Measurements from ENCODE around the gene FIBCD1.

The FIBCD1 gene

DNA sequence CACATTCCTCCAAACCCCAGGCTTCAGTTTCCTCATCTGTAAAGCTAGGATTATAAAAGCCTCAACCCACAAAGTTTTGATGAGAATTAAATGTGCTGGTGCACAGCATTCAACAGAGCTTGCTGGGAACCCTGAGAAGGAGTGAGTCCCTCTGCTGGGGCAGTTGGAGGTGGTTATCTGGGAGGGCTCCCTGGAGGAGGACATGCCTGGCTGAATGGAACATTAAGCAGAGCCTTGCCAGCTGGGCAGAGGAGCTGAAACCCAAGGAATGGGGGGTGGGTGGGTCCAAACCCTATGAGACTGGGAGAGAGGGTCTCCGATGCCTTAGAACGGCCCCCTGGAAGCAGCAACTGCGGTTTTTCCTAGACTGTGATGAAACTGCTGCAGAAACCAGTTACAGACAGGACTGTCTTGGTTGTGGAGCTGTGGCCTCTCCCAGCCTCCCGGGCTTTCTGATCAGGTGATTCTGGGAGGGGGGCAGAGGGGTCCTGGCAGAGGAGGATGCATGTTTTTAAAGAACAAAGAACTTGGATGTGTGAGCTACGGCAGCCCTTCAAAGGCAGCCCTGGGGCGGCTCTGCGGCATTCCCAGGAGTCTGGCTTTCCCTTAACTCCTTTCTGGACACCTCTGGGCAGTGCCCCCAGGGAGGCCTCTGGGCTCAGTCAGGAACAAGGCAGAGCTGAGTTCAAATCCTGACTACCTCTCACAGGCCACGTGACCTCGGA is 20.8 kb downstream of the FIBCD1 start:
- Histone ChIP-seq H3K36me3 (ENCODE audit: insufficient read depth) (no peaks in the 10 kb centered on the region), H3K79me2 (ENCODE audit: insufficient read depth, low read depth) (no peaks in the 10 kb centered on the region), H3K4me3 (IDR thresholded peaks at IDR 0.05; ENCODE audit: insufficient read depth, low read depth, low read length) (no peak overlapping the region), H3K9ac (no peak overlapping the region), H3K4me1 (ENCODE audit: low read depth, poor library complexity, severe bottlenecking) (no peaks in the 10 kb centered on the region), H3K4me2 (no peak overlapping the region), H2AFZ (ENCODE audit: low read depth) (no peak overlapping the region), H3K27ac (no peak overlapping the region), H4K20me1 (ENCODE audit: insufficient read depth) (no peaks in the 10 kb centered on the region), H3K27me3 (ENCODE audit: insufficient read depth, low read depth) (peaks cover 100% of the 10 kb centered on the region)
- TF ChIP-seq CTCF (conservative IDR thresholded peaks at IDR 0.05; ENCODE audit: low read depth, low read length) = no peak

DNA sequence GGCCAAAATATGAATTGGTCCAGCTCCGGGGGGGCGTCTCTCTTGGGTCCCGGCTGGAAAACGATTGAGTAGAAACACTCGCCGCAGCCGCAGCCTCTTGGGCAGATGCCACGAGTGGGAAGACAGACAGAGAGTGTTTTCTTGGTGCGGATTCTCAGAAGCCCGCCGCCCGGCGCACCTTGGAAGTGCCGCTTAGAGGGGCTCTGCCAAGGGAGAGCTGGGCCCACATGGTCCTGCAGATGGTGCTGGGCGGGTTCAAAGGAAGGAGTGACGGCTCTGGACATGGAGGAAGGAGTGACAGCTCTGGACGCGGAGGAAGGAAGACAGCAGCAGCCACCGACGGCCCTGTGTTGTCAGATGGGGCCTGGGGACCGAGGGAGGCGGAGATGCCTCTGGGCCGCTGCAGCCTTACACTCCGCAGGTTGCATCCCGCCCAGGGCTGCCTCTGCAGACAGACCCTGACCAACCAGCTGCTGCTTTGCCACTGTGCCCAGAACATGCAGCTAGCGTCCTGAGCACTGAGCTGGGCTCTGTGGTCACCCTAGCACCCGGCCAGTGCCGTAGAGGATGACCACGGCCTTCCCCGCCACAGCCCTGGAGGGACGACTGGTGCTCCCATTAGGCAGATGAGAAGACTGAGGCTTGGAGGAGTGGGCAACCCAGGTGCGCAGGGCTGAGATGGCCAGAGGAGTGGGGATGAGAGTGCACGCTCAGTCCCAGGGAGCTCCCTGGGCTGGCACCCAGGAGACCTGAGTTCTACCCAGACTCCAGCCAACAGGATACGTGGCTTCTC is 21.7 kb downstream of the FIBCD1 start:
- Histone ChIP-seq H3K27ac (no peak overlapping the region), H3K4me3 (IDR thresholded peaks at IDR 0.05; ENCODE audit: insufficient read depth, low read depth, low read length) (no peak overlapping the region), H4K20me1 (ENCODE audit: insufficient read depth) (no peaks in the 10 kb centered on the region), H3K79me2 (ENCODE audit: insufficient read depth, low read depth) (no peaks in the 10 kb centered on the region), H3K27me3 (ENCODE audit: insufficient read depth, low read depth) (peaks cover 100% of the 10 kb centered on the region), H3K4me2 (no peak overlapping the region), H3K4me1 (ENCODE audit: low read depth, poor library complexity, severe bottlenecking) (no peaks in the 10 kb centered on the region), H3K36me3 (ENCODE audit: insufficient read depth) (no peaks in the 10 kb centered on the region), H3K9ac (no peak overlapping the region), H2AFZ (ENCODE audit: low read depth) (no peak overlapping the region)
- TF ChIP-seq CTCF (conservative IDR thresholded peaks at IDR 0.05; ENCODE audit: low read depth, low read length) = no peak

DNA sequence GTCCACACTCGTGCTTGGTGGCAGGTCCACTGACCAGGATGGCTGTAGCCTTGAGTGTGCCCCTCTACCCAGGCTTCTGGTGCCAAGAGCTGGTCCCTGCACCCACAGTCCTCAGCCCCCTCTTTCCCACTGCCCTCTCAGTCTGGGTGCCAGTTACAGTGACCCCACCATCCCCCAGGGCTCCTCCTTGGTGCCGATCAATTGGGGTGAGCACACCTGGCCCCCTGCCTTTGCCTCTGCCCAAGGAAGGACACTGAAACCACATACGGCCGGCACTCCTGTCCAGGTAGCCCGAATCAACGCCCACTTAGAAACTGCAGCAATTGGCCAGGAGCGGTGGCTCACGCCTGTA is 24.0 kb downstream of the FIBCD1 start:
- no peaks in the 10 kb centered on the region for H3K36me3 ChIP-seq (ENCODE audit: insufficient read depth)
- H3K27ac ChIP-seq = no peak overlapping the region
- peaks cover 94% of the 10 kb centered on the region for H3K27me3 ChIP-seq (ENCODE audit: insufficient read depth, low read depth)
- H2AFZ ChIP-seq (ENCODE audit: low read depth) = no peak overlapping the region
- H3K79me2 ChIP-seq (ENCODE audit: insufficient read depth, low read depth) = no peaks in the 10 kb centered on the region
- TF ChIP-seq CTCF (conservative IDR thresholded peaks at IDR 0.05; ENCODE audit: low read depth, low read length) = no peak
- H3K4me2 ChIP-seq = no peak overlapping the region
- no peaks in the 10 kb centered on the region for H3K4me1 ChIP-seq (ENCODE audit: low read depth, poor library complexity, severe bottlenecking)
- H3K4me3 ChIP-seq (IDR thresholded peaks at IDR 0.05; ENCODE audit: insufficient read depth, low read depth, low read length) = no peak overlapping the region
- no peak overlapping the region for H3K9ac ChIP-seq
- H4K20me1 ChIP-seq (ENCODE audit: insufficient read depth) = no peaks in the 10 kb centered on the region

- H4K20me1 ChIP-seq (ENCODE audit: insufficient read depth) = no peaks in the 10 kb centered on the region
- no peaks in the 10 kb centered on the region for H3K79me2 ChIP-seq (ENCODE audit: insufficient read depth, low read depth)
- H3K36me3 ChIP-seq (ENCODE audit: insufficient read depth) = no peaks in the 10 kb centered on the region
- H3K4me3 ChIP-seq (IDR thresholded peaks at IDR 0.05; ENCODE audit: insufficient read depth, low read depth, low read length) = no peak overlapping the region
- H2AFZ ChIP-seq (ENCODE audit: low read depth) = no peak overlapping the region
- no peak for TF ChIP-seq CTCF (conservative IDR thresholded peaks at IDR 0.05; ENCODE audit: low read depth, low read length)
- H3K27me3 ChIP-seq (ENCODE audit: insufficient read depth, low read depth) = peaks cover 93% of the 10 kb centered on the region
- H3K4me1 ChIP-seq (ENCODE audit: low read depth, poor library complexity, severe bottlenecking) = no peaks in the 10 kb centered on the region
- H3K4me2 ChIP-seq = no peak overlapping the region
- H3K27ac ChIP-seq = no peak overlapping the region
- H3K9ac ChIP-seq = no peak overlapping the region
Observed at GRCh38 chr9:130914417-130915095, 24.5 kb downstream of the FIBCD1 start.
